Bronchial epithelial cell (primary cell): Measurements from ENCODE around the gene MSANTD2. TPM values are rescaled to one million over a fixed set of nuclear protein-coding genes. Genes with fewer than 3 reads are reported as not detected.

Source experiments
- DNase-seq: peaks from one replicate; pipeline ENCODE4 v3.0.0-alpha.2; 2010; ENCODE audit warnings: low read depth
- FAIRE-seq: peaks from 2 replicates; lab custom pipeline; 2011; peaks lifted over from hg19 to GRCh38; lab: Jason Lieb, UNC
- H3K27me3 ChIP-seq: 2 replicates; pipeline ENCODE4 v1.5.1; 2011; ENCODE audit warnings: low read length; ENCODE audit not compliant: control insufficient read depth, insufficient read depth
- H3K36me3 ChIP-seq: 2 replicates; pipeline ENCODE4 v1.5.1; 2011; ENCODE audit warnings: low read length; ENCODE audit not compliant: control insufficient read depth, insufficient read depth
- H3K4me3 ChIP-seq: 2 replicates; pipeline ENCODE4 v1.5.1; 2011; ENCODE audit warnings: mild to moderate bottlenecking, low read depth, low read length, control low read depth
- total RNA-seq: library from RNA; depleted of rRNA; stranded (reverse); fragments of >200 nt; gene quantifications from 2 replicates; pipeline ENCODE4 v1.2.1, GENCODE V29; 2014
- TF ChIP-seq, protein P1 (sequence below): IDR thresholded peaks from 2 replicates; pipeline ENCODE4 v1.5.1; 2011; ENCODE audit warnings: mild to moderate bottlenecking, moderate library complexity, low read length, control low read depth, inconsistent platforms; ENCODE audit not compliant: insufficient read depth, severe bottlenecking

The MSANTD2 gene
- total RNA-seq, 1 donor from 2014 or later: 2.9 TPM

DNA sequence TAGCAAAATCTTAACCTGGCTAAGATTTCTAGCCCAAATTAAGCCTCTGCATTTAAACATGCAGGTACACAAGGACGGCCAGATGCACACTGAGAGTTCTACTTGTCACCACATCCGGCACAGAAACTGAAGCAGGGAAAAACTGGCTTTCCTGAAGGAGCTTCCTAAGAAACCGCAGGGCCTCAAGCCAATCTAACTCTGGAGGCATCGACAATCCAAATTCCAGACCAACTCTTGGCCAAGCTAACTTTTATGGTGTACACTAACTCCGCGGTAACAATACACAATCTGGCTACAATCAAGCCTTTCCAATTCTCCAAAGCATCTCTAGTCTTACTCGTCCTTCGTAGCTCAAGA lies 1.2 kb downstream of the MSANTD2 start:
- no peak for FAIRE-seq
- DNase-seq: peak; percentile 49
- H3K36me3 ChIP-seq: no peaks in the 10 kb centered on the region
- TF ChIP-seq, protein P1, sequence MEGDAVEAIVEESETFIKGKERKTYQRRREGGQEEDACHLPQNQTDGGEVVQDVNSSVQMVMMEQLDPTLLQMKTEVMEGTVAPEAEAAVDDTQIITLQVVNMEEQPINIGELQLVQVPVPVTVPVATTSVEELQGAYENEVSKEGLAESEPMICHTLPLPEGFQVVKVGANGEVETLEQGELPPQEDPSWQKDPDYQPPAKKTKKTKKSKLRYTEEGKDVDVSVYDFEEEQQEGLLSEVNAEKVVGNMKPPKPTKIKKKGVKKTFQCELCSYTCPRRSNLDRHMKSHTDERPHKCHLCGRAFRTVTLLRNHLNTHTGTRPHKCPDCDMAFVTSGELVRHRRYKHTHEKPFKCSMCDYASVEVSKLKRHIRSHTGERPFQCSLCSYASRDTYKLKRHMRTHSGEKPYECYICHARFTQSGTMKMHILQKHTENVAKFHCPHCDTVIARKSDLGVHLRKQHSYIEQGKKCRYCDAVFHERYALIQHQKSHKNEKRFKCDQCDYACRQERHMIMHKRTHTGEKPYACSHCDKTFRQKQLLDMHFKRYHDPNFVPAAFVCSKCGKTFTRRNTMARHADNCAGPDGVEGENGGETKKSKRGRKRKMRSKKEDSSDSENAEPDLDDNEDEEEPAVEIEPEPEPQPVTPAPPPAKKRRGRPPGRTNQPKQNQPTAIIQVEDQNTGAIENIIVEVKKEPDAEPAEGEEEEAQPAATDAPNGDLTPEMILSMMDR: no peak
- peak overlapping the region; percentile 82 for H3K4me3 ChIP-seq
- no peaks in the 10 kb centered on the region for H3K27me3 ChIP-seq

DNA sequence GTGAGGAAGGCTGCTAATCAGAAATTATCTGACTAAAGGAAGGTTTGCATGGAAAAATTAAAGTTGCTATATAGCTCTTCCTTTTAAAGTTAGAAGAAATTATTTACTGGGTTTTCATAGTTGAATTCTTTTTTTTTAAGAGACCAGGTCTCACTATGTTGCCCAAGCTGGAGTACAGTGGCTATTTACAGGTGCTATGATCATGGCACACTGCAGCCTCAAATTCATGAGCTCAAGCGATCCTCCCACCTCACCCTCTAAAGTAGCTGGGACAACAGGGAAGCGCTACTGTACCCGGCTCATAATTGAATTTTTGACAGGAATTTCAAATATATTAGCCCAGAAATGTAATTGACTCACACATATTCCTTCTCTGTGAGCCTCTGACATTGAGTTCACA lies 3.9 kb downstream of the MSANTD2 start:
- no peaks in the 10 kb centered on the region for H3K36me3 ChIP-seq
- FAIRE-seq: no peak
- no peak overlapping the region for H3K4me3 ChIP-seq
- DNase-seq: no peak
- no peaks in the 10 kb centered on the region for H3K27me3 ChIP-seq
- TF ChIP-seq, protein P1: no peak

DNA sequence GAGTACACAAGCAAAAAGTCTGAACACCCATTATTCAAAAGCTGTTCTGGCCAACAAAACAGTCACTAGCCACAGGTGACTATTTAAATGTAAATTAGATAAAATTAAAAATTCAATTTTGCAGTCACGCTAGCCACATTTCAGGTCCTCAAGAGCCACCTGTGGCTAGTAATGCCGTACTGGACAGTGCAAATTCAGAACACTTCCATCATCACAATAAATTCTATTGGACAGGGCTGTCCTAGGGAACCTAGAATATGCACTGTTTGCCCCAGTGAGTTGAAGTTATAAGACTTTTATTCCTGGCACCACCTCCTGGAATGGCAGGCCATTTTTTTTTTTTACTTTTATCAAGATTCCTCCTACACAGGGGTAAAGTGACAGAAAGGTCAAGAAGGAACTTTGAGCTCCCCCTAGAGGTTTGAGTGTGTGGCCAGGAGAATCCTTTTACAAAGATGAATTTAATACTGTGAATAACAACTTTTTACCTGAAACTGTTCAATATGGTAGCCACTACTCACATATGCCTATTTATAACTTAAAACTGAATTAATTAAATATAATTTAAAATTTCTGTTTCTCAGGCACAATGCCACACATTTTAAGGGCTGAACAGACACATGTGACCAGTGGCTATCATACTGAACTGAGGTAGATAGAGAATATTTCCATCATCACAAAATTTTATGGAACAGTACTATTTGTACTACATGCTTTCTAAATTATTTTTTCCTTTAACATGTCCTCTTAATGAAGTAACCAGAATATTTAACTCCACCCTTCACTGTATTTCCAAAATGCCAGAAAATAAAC lies 6.5 kb downstream of the MSANTD2 start:
- peak; percentile 52 for DNase-seq
- H3K36me3 ChIP-seq: no peaks in the 10 kb centered on the region
- no peaks in the 10 kb centered on the region for H3K27me3 ChIP-seq
- H3K4me3 ChIP-seq: no peak overlapping the region
- FAIRE-seq: no peak
- TF ChIP-seq, protein P1: peak; percentile 63

DNA sequence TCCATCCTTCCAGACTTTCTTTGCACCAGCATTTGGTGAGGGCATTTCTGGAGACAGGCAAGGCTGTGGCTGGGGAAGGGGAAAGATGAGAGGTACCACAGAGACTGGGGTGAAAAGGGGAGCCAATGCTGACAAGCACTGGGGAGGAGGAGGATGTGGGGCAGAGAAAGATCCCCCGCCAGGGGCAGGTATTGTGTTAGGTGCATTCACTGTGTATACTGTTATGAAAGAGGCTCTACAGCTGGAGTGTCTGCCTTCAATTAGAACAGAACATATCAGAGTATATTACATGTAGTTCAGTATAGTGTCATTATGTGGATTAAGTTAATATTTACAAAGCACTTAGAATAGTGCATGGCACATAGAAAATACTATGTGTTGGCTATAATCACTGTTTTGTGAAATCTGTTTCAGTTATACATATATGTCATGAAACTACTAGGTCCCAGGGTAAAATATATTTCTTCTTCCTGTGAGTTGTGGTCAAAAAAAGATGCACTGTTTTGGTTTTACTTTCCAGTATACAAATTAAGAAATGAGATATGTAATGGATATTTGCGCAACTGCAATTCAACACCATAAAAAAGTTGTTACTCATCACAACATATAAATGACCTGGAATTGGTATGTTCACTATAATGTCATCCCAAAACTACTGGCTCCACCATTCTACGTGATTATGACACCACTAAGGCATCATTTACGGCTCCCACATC lies 8.4 kb downstream of the MSANTD2 start:
- no peaks in the 10 kb centered on the region for H3K27me3 ChIP-seq
- DNase-seq (no peak), FAIRE-seq (no peak)
- TF ChIP-seq, protein P1: no peak
- no peak overlapping the region for H3K4me3 ChIP-seq
- no peaks in the 10 kb centered on the region for H3K36me3 ChIP-seq

DNA sequence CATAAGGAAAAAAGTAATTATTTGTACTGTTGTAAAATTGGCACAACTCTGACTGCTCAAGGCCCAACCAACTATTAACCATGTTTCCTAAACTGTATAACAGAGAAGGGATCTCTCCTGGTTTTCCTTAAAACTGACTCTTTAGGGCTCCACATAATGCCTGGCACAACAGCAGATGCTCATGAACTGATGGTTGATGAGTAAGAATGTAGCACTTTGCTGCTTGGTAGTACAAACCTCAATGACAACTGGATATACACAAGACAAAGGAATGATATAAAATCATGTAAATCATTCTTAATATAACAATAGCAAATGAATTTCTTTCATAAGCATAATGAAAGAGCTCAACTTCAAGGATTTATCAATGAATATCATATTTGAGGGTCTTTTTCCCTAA lies 11.7 kb downstream of the MSANTD2 start:
- TF ChIP-seq, protein P1: no peak
- Histone ChIP-seq H3K4me3 (no peak overlapping the region), H3K36me3 (no peaks in the 10 kb centered on the region), H3K27me3 (no peaks in the 10 kb centered on the region)
- FAIRE-seq (no peak), DNase-seq (no peak)
